Activated naive CD4-positive, alpha-beta T cell (primary cell): ENCODE data around the gene MAEA.

Experiments
- DNase-seq, 4 experiments: peaks; one replicate each; lab custom pipeline; 2025; lab: John Stamatoyannopoulos, UW

MAEA gene

DNA sequence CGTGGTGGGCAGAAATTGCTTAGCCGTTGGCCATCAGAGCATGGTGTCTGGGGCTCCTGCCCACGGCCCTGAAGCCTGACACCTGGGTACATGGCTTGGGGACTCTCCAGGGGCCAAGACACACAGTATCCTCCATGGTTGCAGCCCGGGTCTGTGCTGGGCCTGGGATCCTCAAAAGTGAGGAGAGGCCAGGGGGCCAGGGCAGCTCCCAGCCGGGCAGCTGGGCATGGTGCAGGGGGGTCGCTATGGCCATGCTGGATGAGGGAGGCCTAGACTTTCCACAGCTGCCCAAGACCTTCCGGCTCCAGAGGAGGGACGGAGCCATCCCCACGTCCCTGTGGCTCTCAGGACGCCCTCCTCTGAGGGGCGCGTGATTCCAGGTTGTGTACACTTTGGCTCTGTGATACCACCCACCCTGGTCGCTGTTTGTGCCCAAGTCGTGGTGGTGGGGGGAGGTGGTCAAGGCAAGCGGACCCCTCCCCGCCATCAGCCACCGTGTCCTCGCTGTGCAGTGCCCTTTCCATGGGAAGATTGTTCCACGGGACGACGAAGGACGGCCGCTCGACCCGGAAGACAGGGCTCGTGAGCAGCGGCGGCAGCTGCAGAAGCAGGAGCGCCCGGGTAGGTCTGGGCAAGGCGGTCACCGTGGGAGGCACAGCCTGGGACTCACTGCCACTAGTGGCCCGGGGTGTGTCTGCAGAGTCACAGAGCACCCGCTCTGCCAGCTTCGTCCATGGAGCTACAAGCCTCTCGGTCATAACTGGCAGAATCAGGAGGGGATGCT lies 90.9 kb downstream of the MAEA start:
- no peak for DNase-seq

GRCh38 chr4:1381181-1381621 lies 91.5 kb downstream of the MAEA start:
- DNase-seq: no peak

- DNase-seq: no peak
These were observed 92.4 kb downstream of the MAEA start for GRCh38 chr4:1381944-1382541.

GRCh38 chr4:1382776-1383727 lies 93.4 kb downstream of the MAEA start:
- DNase-seq: no peak

GRCh38 chr4:1383728-1384591 lies 94.3 kb downstream of the MAEA start:
- DNase-seq: no peak

DNA sequence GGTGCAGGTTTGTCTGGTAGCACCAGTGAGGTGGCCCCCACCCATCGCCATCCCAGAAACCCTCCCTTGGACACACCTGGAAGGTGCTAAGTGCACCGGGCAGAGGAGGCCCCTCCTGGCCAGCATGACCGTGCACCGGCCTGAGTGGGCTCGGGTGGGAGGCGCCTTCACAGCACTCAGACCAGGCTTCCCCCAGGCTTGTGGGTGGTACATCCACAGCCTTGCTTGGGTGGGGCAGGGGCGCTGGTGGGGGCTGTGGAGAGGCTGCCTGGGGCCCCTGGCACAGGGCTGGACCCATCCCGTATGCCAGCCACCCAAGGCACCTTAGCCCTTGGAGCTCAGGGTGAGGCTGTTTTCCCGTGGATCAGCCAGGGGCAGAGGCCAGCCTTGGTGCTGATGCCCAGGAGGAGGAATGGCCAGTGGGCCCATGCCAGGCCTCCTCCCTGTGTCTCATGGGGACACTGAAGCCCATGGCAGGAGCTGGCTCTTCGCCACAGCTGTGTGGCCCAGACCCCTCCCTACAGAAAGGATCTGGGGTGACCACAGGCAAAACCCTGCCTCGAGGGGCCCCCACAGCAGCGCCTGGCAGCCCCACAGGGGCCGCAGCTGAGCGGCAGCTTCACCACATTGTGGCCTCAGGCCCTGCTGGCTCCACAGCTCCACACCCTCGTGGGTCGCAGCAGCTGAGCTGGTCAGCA lies 95.1 kb downstream of the MAEA start:
- no peak for DNase-seq

DNA sequence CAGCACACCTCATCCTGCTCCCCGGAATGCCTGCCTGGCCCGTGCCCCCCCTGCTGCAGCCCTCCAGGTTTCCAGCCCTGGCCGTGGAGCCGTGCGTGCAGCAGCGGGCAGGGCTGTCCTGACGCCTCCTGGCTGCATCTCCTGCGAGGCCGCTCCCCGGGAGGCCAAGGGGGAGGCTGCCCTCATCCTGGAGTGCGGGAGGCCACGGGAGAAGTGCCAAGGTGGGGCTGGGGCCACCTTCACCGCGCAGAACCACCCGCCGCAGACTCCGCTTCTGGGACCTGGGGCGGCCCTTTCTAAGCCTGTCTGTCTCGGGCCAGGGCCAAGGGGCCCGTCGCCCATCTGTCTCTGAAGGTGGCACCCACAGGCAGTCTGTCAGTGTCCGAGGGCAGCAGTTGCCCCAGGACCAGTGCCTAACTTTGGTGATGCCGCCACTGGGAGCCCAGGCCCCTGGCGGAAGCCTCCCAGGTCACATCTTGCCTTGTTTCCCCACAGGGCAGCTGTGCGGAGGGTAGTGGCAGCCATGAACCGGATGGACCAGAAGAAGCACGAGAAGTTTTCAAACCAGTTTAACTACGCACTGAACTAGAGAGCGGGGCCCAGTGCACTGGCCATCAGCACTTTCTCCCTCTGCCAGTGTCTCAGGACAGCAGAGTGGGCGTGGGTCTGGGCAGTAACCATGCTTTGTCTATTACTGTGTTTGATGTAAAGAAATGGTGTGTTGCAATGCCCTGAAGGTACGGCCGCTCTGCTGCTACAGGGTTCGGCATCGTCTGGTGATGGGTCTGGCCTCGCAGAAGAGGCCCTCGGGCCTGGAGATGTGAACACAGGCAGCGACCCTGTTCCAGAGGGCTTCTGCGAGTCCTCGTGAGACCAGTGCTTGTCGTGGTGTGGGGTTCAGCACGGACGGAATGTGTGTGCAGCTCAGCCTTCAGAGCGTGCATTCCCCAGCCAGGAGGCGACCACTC lies 96.0 kb downstream of the MAEA start:
- no peak for DNase-seq
